Right lobe of liver (tissue), 4 donors: ENCODE data around the gene ALK.

Experiments used
- POLR2A ChIP-seq: fragments of 450-650 bp; IDR thresholded peaks from one replicate; pipeline ENCODE4 v1.6.1; 2017; ENCODE audit warnings: antibody characterized with exemption, mild to moderate bottlenecking
- TF ChIP-seq, protein P1 (sequence below), 4 donors: fragments of 200-600 bp in 3 of 4; fragments of 450-650 bp in 1 of 4; IDR thresholded peaks; one replicate each; pipeline versions ENCODE4 v1.5.1 to v1.8.0; 2016 to 2022; ENCODE audit warnings: antibody characterized with exemption in 4 of 4, mild to moderate bottlenecking in 2 of 4
- donor health status: DM: no; HTN: no; CAD: no.
- donor health status: DM: no; HTN: no; CAD: no.
- donor health status: DM: no; HTN: yes; CAD: no.

DNA sequence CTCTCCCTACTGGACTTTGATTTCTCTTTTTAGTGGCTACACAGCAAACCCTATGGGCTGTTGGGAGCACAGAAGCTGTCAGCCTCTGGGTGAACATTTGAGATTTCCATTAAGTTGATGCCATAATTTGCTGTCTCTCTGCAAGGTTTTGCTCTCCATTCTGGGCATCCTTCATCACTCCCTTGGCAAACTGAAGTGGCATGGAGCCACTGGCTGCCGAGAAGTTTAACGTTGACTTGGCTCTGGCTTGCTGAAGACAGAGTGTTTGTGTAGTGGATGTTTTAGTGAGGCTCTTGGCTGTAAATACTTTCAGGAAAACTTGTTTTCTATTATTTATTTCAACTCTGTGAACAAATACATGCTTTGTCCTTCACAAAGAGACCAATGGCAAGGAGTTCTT, 91.5 kb downstream of the ALK start:
- TF ChIP-seq, protein P1, sequence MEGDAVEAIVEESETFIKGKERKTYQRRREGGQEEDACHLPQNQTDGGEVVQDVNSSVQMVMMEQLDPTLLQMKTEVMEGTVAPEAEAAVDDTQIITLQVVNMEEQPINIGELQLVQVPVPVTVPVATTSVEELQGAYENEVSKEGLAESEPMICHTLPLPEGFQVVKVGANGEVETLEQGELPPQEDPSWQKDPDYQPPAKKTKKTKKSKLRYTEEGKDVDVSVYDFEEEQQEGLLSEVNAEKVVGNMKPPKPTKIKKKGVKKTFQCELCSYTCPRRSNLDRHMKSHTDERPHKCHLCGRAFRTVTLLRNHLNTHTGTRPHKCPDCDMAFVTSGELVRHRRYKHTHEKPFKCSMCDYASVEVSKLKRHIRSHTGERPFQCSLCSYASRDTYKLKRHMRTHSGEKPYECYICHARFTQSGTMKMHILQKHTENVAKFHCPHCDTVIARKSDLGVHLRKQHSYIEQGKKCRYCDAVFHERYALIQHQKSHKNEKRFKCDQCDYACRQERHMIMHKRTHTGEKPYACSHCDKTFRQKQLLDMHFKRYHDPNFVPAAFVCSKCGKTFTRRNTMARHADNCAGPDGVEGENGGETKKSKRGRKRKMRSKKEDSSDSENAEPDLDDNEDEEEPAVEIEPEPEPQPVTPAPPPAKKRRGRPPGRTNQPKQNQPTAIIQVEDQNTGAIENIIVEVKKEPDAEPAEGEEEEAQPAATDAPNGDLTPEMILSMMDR (IDR thresholded peaks at IDR 0.05), result no peak
- no peak for TF ChIP-seq POLR2A
